Measurements from ENCODE around the gene WDR45B. TPM values are rescaled to one million over a fixed set of nuclear protein-coding genes. Genes with fewer than 3 reads are reported as not detected.

WDR45B gene
- total and polyA plus RNA-seq, 10 donors, result 30.9 to 80.2 (median 65.6) TPM

GRCh38 chr17:82691714-82692113, 43.5 kb upstream of the WDR45B start:
- TF ChIP-seq CTCF (IDR thresholded peaks at IDR 0.05 in 8 of 11, conservative IDR thresholded peaks at IDR 0.05 in 3 of 11), result no peak
- TF ChIP-seq POLR2AphosphoS5 (IDR thresholded peaks at IDR 0.05), result no peak
- no peak for TF ChIP-seq POLR2A (IDR thresholded peaks at IDR 0.05)
- 85 to 91% (median 88%) methylated on average over 11 to 14 of the region's 17 CpGs for WGBS, 5 donors
- peaks cover 0 to 21% (median 13%) of the 10 kb centered on the region in 8 donors for H3K9me3 ChIP-seq
- intact Hi-C loops (cut with DNase I; ENCODE audit: low total_unique reads), result no loop called here
- H3K27ac ChIP-seq, result no peak overlapping the region
- H3K4me1 ChIP-seq, result peaks cover 0 to under 1% (median under 1%) of the 10 kb centered on the region in 6 donors
- DNase-seq, result no peak
- no peaks in the 10 kb centered on the region for H3K36me3 ChIP-seq
- no peak overlapping the region for H3K4me3 ChIP-seq
- peaks cover 0 to 3% (median 0%) of the 10 kb centered on the region in 7 donors for H3K27me3 ChIP-seq (replicated peaks in 1 of 7)

- H3K27ac ChIP-seq, result no peak overlapping the region
- peaks cover 0 to 21% (median 13%) of the 10 kb centered on the region in 8 donors for H3K9me3 ChIP-seq
- no peak overlapping the region for H3K4me3 ChIP-seq
- DNase-seq, result no peak
- TF ChIP-seq POLR2AphosphoS5 (IDR thresholded peaks at IDR 0.05) (no peak), POLR2A (IDR thresholded peaks at IDR 0.05) (no peak), CTCF (IDR thresholded peaks at IDR 0.05 in 8 of 11, conservative IDR thresholded peaks at IDR 0.05 in 3 of 11) (no peak)
- H3K4me1 ChIP-seq, result no peaks in the 10 kb centered on the region
- intact Hi-C loops (cut with DNase I; ENCODE audit: low total_unique reads), result no loop called here
- 82 to 89% (median 85%) methylated on average over 18 of the region's 18 CpGs for WGBS, 5 donors
- H3K27me3 ChIP-seq (replicated peaks in 1 of 7), result no peaks in the 10 kb centered on the region
- H3K36me3 ChIP-seq, result no peaks in the 10 kb centered on the region
Observed at GRCh38 chr17:82690786-82691489, 42.7 kb upstream of the WDR45B start.

GRCh38 chr17:82689077-82689476, 40.8 kb upstream of the WDR45B start:
- no peak for DNase-seq
- Histone ChIP-seq H3K27me3 (replicated peaks in 1 of 7) (no peaks in the 10 kb centered on the region), H3K9me3 (peaks cover 0 to 4% (median 1%) of the 10 kb centered on the region in 8 donors), H3K4me1 (no peaks in the 10 kb centered on the region), H3K27ac (no peak overlapping the region), H3K4me3 (no peak overlapping the region), H3K36me3 (no peaks in the 10 kb centered on the region)
- 85 to 93% (median 93%) methylated on average over 8 of the region's 8 CpGs for WGBS, 5 donors
- TF ChIP-seq POLR2AphosphoS5 (IDR thresholded peaks at IDR 0.05) (no peak), POLR2A (IDR thresholded peaks at IDR 0.05) (no peak)
- intact Hi-C loops (cut with DNase I; ENCODE audit: low total_unique reads), result no loop called here

GRCh38 chr17:82687871-82688270, 39.6 kb upstream of the WDR45B start:
- TF ChIP-seq POLR2AphosphoS5 (IDR thresholded peaks at IDR 0.05) (no peak), POLR2A (IDR thresholded peaks at IDR 0.05) (no peak)
- H3K4me3 ChIP-seq, result no peak overlapping the region
- H3K9me3 ChIP-seq, result peaks cover 0 to under 1% (median 0%) of the 10 kb centered on the region in 8 donors
- no peaks in the 10 kb centered on the region for H3K36me3 ChIP-seq
- WGBS, 5 donors, result 88 to 96% (median 94%) methylated on average over 9 of the region's 9 CpGs
- intact Hi-C loops (cut with DNase I; ENCODE audit: low total_unique reads), result no loop called here
- no peak overlapping the region for H3K27ac ChIP-seq
- no peaks in the 10 kb centered on the region for H3K27me3 ChIP-seq (replicated peaks in 1 of 7)
- DNase-seq, result no peak
- H3K4me1 ChIP-seq, result no peaks in the 10 kb centered on the region

GRCh38 chr17:82687375-82687861, 39.2 kb upstream of the WDR45B start:
- no peak for DNase-seq
- Histone ChIP-seq H3K4me1 (no peaks in the 10 kb centered on the region), H3K9me3 (peaks cover 0 to 5% (median under 1%) of the 10 kb centered on the region in 8 donors), H3K27ac (no peak overlapping the region), H3K4me3 (no peak overlapping the region), H3K36me3 (no peaks in the 10 kb centered on the region), H3K27me3 (replicated peaks in 1 of 7) (no peaks in the 10 kb centered on the region)
- intact Hi-C loops (cut with DNase I; ENCODE audit: low total_unique reads), result no loop called here
- TF ChIP-seq POLR2AphosphoS5 (IDR thresholded peaks at IDR 0.05) (no peak), POLR2A (IDR thresholded peaks at IDR 0.05) (no peak), CTCF (IDR thresholded peaks at IDR 0.05 in 8 of 11, conservative IDR thresholded peaks at IDR 0.05 in 3 of 11) (no peak)
- WGBS, 5 donors, result 79 to 94% (median 83%) methylated on average over 10 of the region's 10 CpGs

All from spleen (tissue), 11 donors.